Cardiac muscle cell (in vitro differentiated cells and primary cell): ENCODE results near the gene ARID5B. TPM values are rescaled to one million over a fixed set of nuclear protein-coding genes. Genes with fewer than 3 reads are reported as not detected.
A peak's percentile ranks its signal among the peaks of the same experiment; 100 is the strongest.

ENCODE experiments used
- DNase-seq, 2 donors: peaks; one replicate each; pipeline versions ENCODE4 v3.0.0 to v3.0.0-alpha.2; 2010 to 2017; ENCODE audit warnings: low read depth in 1 of 2, low spot score in 1 of 2
- H3K27ac ChIP-seq: fragments of 200-600 bp; sonication (generic); 2 replicates; pipeline ENCODE4 v1.5.1; 2016
- H3K27me3 ChIP-seq: fragments of 200-600 bp; sonication (generic); 2 replicates; pipeline ENCODE4 v1.6.0; 2016; ENCODE audit warnings: control low read depth
- H3K36me3 ChIP-seq: fragments of 200-600 bp; sonication (generic); 2 replicates; pipeline ENCODE4 v1.5.1; 2016; ENCODE audit warnings: control low read depth
- H3K4me1 ChIP-seq: fragments of 200-600 bp; sonication (generic); 2 replicates; pipeline ENCODE4 v1.8.1; 2017; ENCODE audit warnings: low read depth, mild to moderate bottlenecking, mixed run types
- H3K4me3 ChIP-seq: fragments of 200-600 bp; sonication (generic); 2 replicates; pipeline ENCODE4 v1.5.1; 2016; ENCODE audit warnings: mild to moderate bottlenecking
- H3K9me3 ChIP-seq: fragments of 200-600 bp; sonication (generic); 2 replicates; pipeline ENCODE4 v1.5.1; 2017; ENCODE audit warnings: low read depth, mild to moderate bottlenecking, control low read depth
- polyA plus RNA-seq: library from polyadenylated mRNA; unstranded; fragments of >200 nt; fragmentation: Nextera tagmentation; extraction: Ambion mirVana; gene quantifications from 2 replicates; pipeline ENCODE4 v1.2.1, GENCODE V29; 2016
- total RNA-seq: library from RNA; depleted of rRNA; stranded (reverse); fragments of >200 nt; gene quantifications from 2 replicates; pipeline ENCODE4 v1.2.3, GENCODE V29; 2016
- TF ChIP-seq, protein P1 (sequence below): IDR thresholded peaks from 2 replicates; pipeline ENCODE4 v1.5.1; 2012; ENCODE audit warnings: low read depth, mild to moderate bottlenecking, low read length

ARID5B gene
- total and polyA plus RNA-seq, 2 experiments from 2014 or later, result 4.9 to 7.8 TPM

DNA sequence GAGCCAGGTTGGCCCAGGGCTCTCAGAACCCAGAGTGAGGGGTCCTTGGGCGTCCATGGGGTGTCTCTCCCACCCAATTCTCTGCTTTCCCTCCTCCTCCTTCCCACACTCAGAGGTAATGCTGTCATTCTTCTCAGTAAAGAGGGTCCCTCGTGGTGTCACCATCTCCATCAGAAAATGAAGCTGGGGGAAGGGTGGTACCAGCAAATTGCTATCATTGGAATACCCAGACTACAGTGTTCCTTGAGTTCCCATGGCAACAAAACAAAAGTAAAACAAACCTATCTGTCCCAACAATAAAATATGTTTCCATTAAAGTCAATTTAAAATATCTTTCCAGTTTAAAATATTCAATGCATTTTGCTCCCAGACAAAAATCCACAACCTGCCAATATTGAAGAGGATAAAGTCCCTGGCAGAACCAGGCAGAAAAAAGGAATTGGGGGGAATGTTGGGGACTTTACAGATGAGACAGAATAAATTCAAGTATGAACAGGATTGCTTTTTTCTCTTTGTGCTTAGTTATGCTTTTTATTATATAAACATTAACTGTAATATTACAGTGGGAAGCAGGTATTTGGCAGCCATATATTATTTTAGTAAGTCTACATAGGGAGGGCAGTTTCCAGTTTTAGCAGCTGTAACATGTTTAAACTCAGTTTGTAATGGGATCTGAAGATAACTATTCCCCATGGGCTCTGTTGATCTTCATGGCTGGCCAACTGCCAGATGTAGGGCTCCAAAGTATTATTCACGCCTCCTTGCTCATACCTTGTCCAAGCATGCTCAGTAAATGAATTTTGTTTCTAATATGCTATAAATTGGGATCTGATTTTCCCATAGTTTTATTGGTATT is 182.1 kb downstream of the ARID5B start:
- TF ChIP-seq, protein P1, sequence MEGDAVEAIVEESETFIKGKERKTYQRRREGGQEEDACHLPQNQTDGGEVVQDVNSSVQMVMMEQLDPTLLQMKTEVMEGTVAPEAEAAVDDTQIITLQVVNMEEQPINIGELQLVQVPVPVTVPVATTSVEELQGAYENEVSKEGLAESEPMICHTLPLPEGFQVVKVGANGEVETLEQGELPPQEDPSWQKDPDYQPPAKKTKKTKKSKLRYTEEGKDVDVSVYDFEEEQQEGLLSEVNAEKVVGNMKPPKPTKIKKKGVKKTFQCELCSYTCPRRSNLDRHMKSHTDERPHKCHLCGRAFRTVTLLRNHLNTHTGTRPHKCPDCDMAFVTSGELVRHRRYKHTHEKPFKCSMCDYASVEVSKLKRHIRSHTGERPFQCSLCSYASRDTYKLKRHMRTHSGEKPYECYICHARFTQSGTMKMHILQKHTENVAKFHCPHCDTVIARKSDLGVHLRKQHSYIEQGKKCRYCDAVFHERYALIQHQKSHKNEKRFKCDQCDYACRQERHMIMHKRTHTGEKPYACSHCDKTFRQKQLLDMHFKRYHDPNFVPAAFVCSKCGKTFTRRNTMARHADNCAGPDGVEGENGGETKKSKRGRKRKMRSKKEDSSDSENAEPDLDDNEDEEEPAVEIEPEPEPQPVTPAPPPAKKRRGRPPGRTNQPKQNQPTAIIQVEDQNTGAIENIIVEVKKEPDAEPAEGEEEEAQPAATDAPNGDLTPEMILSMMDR, result no peak
- Histone ChIP-seq H3K4me3 (no peak overlapping the region), H3K9me3 (no peaks in the 10 kb centered on the region), H3K27ac (peak overlapping the region; percentile 3), H3K27me3 (no peaks in the 10 kb centered on the region), H3K4me1 (peaks cover 21% of the 10 kb centered on the region), H3K36me3 (no peaks in the 10 kb centered on the region)
- peak; percentile 52 to 92 for DNase-seq

- H3K9me3 ChIP-seq, result no peaks in the 10 kb centered on the region
- no peak overlapping the region for H3K4me3 ChIP-seq
- no peaks in the 10 kb centered on the region for H3K27me3 ChIP-seq
- H3K27ac ChIP-seq, result no peak overlapping the region
- H3K36me3 ChIP-seq, result no peaks in the 10 kb centered on the region
- peaks cover 21% of the 10 kb centered on the region for H3K4me1 ChIP-seq
- TF ChIP-seq, protein P1, result no peak
- DNase-seq, result peak in 1 of 2 donors; percentile 53
Measured at GRCh38 chr10:62084451-62084850, 183.0 kb downstream of the ARID5B start.

- DNase-seq, result no peak
- TF ChIP-seq, protein P1, result no peak
- no peak overlapping the region for H3K27ac ChIP-seq
Measured at GRCh38 chr10:62085404-62085803, 183.9 kb downstream of the ARID5B start.

GRCh38 chr10:62085821-62086220 is 184.3 kb downstream of the ARID5B start:
- no peak overlapping the region for H3K27ac ChIP-seq
- H3K27me3 ChIP-seq, result no peaks in the 10 kb centered on the region
- H3K9me3 ChIP-seq, result no peaks in the 10 kb centered on the region
- H3K36me3 ChIP-seq, result no peaks in the 10 kb centered on the region
- TF ChIP-seq, protein P1, result no peak
- H3K4me1 ChIP-seq, result peaks cover 21% of the 10 kb centered on the region
- no peak overlapping the region for H3K4me3 ChIP-seq
- no peak for DNase-seq

More at GRCh38 chr10:62085404-62085803, 183.9 kb downstream of the ARID5B start:
- Histone ChIP-seq H3K36me3 (no peaks in the 10 kb centered on the region), H3K27me3 (no peaks in the 10 kb centered on the region), H3K9me3 (no peaks in the 10 kb centered on the region), H3K4me3 (no peak overlapping the region), H3K4me1 (peaks cover 21% of the 10 kb centered on the region)

DNA sequence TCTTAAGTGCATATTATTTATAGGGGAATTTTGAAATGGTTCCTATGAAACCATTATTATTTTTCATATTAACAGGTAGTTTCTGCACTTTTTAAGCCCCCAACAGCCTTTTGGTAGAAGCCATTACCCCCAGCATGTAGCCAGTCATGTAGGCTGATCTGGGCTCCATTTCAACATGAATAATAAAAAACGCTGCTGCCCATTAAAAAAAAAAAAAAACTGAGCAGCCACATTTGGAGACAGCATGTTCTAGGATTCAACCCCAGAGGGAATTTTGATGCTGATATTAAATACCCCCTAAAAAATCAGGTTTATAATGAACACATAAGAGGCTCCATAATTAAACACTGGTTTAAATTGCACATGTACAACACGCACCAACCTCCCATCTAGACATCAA is 185.8 kb downstream of the ARID5B start:
- Histone ChIP-seq H3K4me1 (peaks cover 19% of the 10 kb centered on the region), H3K27me3 (no peaks in the 10 kb centered on the region), H3K36me3 (no peaks in the 10 kb centered on the region), H3K27ac (no peak overlapping the region), H3K4me3 (no peak overlapping the region), H3K9me3 (no peaks in the 10 kb centered on the region)
- TF ChIP-seq, protein P1, result no peak
- DNase-seq, result no peak
